Stimulated activated naive CD8-positive, alpha-beta T cell treated with anti-CD3 and anti-CD28 coated beads, Interleukin-15, Interleukin-2, amounts not matched to agents 100 ng/mL and 50 ng/mL, for 24 hours (primary cell): Measurements from ENCODE around the gene PROM1.

Experiments
- H3K27ac Mint-ChIP-seq: one replicate; pipeline ENCODE4 v1.8.0; 2021; ENCODE audit warnings: mild to moderate bottlenecking, mixed read lengths
- H3K27me3 Mint-ChIP-seq: one replicate; pipeline ENCODE4 v1.8.0; 2021; ENCODE audit warnings: mixed read lengths
- H3K36me3 Mint-ChIP-seq: one replicate; pipeline ENCODE4 v1.8.0; 2021; ENCODE audit warnings: low read depth, mixed read lengths
- H3K4me1 Mint-ChIP-seq: one replicate; pipeline ENCODE4 v1.8.0; 2021; ENCODE audit warnings: low read depth, mixed read lengths
- H3K4me3 Mint-ChIP-seq: one replicate; pipeline ENCODE4 v1.8.0; 2021; ENCODE audit warnings: mild to moderate bottlenecking, mixed read lengths
- H3K9me3 Mint-ChIP-seq: one replicate; pipeline ENCODE4 v1.8.0; 2021; ENCODE audit warnings: mixed read lengths

Gene PROM1

GRCh38 chr4:16062601-16063000, 21.2 kb downstream of the PROM1 start:
- Mint-ChIP-seq H3K27ac (no peak overlapping the region), H3K27me3 (peaks cover 23% of the 10 kb centered on the region), H3K4me3 (no peak overlapping the region), H3K9me3 (peaks cover 4% of the 10 kb centered on the region), H3K4me1 (peaks cover 5% of the 10 kb centered on the region), H3K36me3 (no peaks in the 10 kb centered on the region)

- Mint-ChIP-seq H3K4me1 (no peaks in the 10 kb centered on the region), H3K9me3 (no peaks in the 10 kb centered on the region), H3K27me3 (peaks cover 46% of the 10 kb centered on the region), H3K36me3 (no peaks in the 10 kb centered on the region), H3K4me3 (no peak overlapping the region), H3K27ac (no peak overlapping the region)
Measured at GRCh38 chr4:16056681-16057385, 27.0 kb downstream of the PROM1 start.

GRCh38 chr4:16055873-16056272, 27.9 kb downstream of the PROM1 start:
- H3K36me3 Mint-ChIP-seq = no peaks in the 10 kb centered on the region
- H3K27ac Mint-ChIP-seq = no peak overlapping the region
- H3K4me1 Mint-ChIP-seq = no peaks in the 10 kb centered on the region

GRCh38 chr4:16055471-16055870, 28.4 kb downstream of the PROM1 start:
- no peak overlapping the region for H3K4me3 Mint-ChIP-seq
- no peak overlapping the region for H3K27ac Mint-ChIP-seq
- no peaks in the 10 kb centered on the region for H3K9me3 Mint-ChIP-seq
- peaks cover 43% of the 10 kb centered on the region for H3K27me3 Mint-ChIP-seq
- no peaks in the 10 kb centered on the region for H3K36me3 Mint-ChIP-seq
- no peaks in the 10 kb centered on the region for H3K4me1 Mint-ChIP-seq

More at GRCh38 chr4:16055873-16056272, 27.9 kb downstream of the PROM1 start:
- no peaks in the 10 kb centered on the region for H3K9me3 Mint-ChIP-seq
- H3K4me3 Mint-ChIP-seq = no peak overlapping the region
- peaks cover 43% of the 10 kb centered on the region for H3K27me3 Mint-ChIP-seq

GRCh38 chr4:16052939-16053338, 30.9 kb downstream of the PROM1 start:
- H3K36me3 Mint-ChIP-seq = no peaks in the 10 kb centered on the region
- no peaks in the 10 kb centered on the region for H3K9me3 Mint-ChIP-seq
- no peaks in the 10 kb centered on the region for H3K4me1 Mint-ChIP-seq
- no peak overlapping the region for H3K4me3 Mint-ChIP-seq
- peaks cover 35% of the 10 kb centered on the region for H3K27me3 Mint-ChIP-seq
- H3K27ac Mint-ChIP-seq = no peak overlapping the region

GRCh38 chr4:16051980-16052379, 31.8 kb downstream of the PROM1 start:
- Mint-ChIP-seq H3K27me3 (peaks cover 35% of the 10 kb centered on the region), H3K9me3 (no peaks in the 10 kb centered on the region), H3K36me3 (no peaks in the 10 kb centered on the region), H3K4me3 (no peak overlapping the region), H3K27ac (no peak overlapping the region), H3K4me1 (no peaks in the 10 kb centered on the region)

- Mint-ChIP-seq H3K36me3 (no peaks in the 10 kb centered on the region), H3K4me1 (no peaks in the 10 kb centered on the region), H3K4me3 (no peak overlapping the region), H3K9me3 (no peaks in the 10 kb centered on the region), H3K27me3 (peaks cover 29% of the 10 kb centered on the region), H3K27ac (no peak overlapping the region)
Measured at GRCh38 chr4:16051132-16051531, 32.7 kb downstream of the PROM1 start.

- no peak overlapping the region for H3K4me3 Mint-ChIP-seq
- no peaks in the 10 kb centered on the region for H3K36me3 Mint-ChIP-seq
- no peaks in the 10 kb centered on the region for H3K4me1 Mint-ChIP-seq
- H3K27ac Mint-ChIP-seq = no peak overlapping the region
- peaks cover 25% of the 10 kb centered on the region for H3K27me3 Mint-ChIP-seq
- H3K9me3 Mint-ChIP-seq = no peaks in the 10 kb centered on the region
Measured at GRCh38 chr4:16050669-16051068, 33.2 kb downstream of the PROM1 start.

- H3K9me3 Mint-ChIP-seq = no peaks in the 10 kb centered on the region
- no peaks in the 10 kb centered on the region for H3K36me3 Mint-ChIP-seq
- no peaks in the 10 kb centered on the region for H3K4me1 Mint-ChIP-seq
- no peak overlapping the region for H3K4me3 Mint-ChIP-seq
- H3K27ac Mint-ChIP-seq = no peak overlapping the region
- peaks cover 11% of the 10 kb centered on the region for H3K27me3 Mint-ChIP-seq
Measured at GRCh38 chr4:16048619-16049419, 35.0 kb downstream of the PROM1 start.

GRCh38 chr4:16045687-16046086, 38.1 kb downstream of the PROM1 start:
- Mint-ChIP-seq H3K27ac (no peak overlapping the region), H3K4me1 (no peaks in the 10 kb centered on the region), H3K27me3 (no peaks in the 10 kb centered on the region), H3K4me3 (no peak overlapping the region), H3K36me3 (no peaks in the 10 kb centered on the region), H3K9me3 (no peaks in the 10 kb centered on the region)

- no peaks in the 10 kb centered on the region for H3K9me3 Mint-ChIP-seq
- no peaks in the 10 kb centered on the region for H3K27me3 Mint-ChIP-seq
- no peak overlapping the region for H3K4me3 Mint-ChIP-seq
- no peak overlapping the region for H3K27ac Mint-ChIP-seq
- H3K4me1 Mint-ChIP-seq = no peaks in the 10 kb centered on the region
- H3K36me3 Mint-ChIP-seq = no peaks in the 10 kb centered on the region
Measured at GRCh38 chr4:16043642-16044498, 40.0 kb downstream of the PROM1 start.

- Mint-ChIP-seq H3K27me3 (peaks cover 3% of the 10 kb centered on the region), H3K36me3 (no peaks in the 10 kb centered on the region), H3K9me3 (no peaks in the 10 kb centered on the region), H3K4me3 (no peak overlapping the region), H3K27ac (no peak overlapping the region), H3K4me1 (no peaks in the 10 kb centered on the region)
Measured at GRCh38 chr4:16039139-16039538, 44.7 kb downstream of the PROM1 start.

GRCh38 chr4:16037901-16038300, 45.9 kb downstream of the PROM1 start:
- no peak overlapping the region for H3K27ac Mint-ChIP-seq
- no peaks in the 10 kb centered on the region for H3K36me3 Mint-ChIP-seq
- no peak overlapping the region for H3K4me3 Mint-ChIP-seq
- peaks cover 3% of the 10 kb centered on the region for H3K27me3 Mint-ChIP-seq
- no peaks in the 10 kb centered on the region for H3K9me3 Mint-ChIP-seq
- H3K4me1 Mint-ChIP-seq = no peaks in the 10 kb centered on the region

GRCh38 chr4:16035843-16036242, 48.0 kb downstream of the PROM1 start:
- H3K27ac Mint-ChIP-seq = no peak overlapping the region
- H3K4me3 Mint-ChIP-seq = no peak overlapping the region
- H3K27me3 Mint-ChIP-seq = peaks cover 3% of the 10 kb centered on the region

More at GRCh38 chr4:16035843-16036242, 48.0 kb downstream of the PROM1 start:
- no peaks in the 10 kb centered on the region for H3K36me3 Mint-ChIP-seq
- H3K4me1 Mint-ChIP-seq = no peaks in the 10 kb centered on the region
- H3K9me3 Mint-ChIP-seq = no peaks in the 10 kb centered on the region
